SK-N-DZ (cell line): ENCODE data around the gene SAA1.
"Not testable (repeated sequence)": the region's sequence is repeated elsewhere in the genome, so short reads cannot be mapped to it uniquely, and the experiment has no call there.

ENCODE experiments used
- DNase-seq: peaks from one replicate; pipeline ENCODE4 v3.0.0-alpha.2; 2015; ENCODE audit warnings: low spot score

Gene SAA1

DNA sequence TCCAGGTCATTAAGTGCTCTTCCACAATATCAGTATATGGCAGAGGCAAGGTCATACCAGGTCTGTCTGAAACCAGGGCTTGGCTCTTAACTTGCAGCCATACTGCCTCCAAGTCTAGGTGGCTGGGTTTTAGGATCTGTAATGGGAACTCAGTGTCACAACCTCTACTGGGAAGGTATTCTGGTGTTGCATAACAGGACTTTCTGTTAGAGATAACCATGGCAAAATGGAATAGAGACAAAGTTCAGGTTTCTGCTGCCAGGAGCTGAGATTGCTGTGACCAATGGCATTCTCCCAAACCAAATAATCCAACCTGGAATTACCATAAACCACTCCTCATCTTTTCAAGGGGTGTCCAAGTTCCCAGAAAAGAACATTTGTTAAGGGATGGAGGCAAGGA is 6.8 kb upstream of the SAA1 start:
- DNase-seq = no peak

DNA sequence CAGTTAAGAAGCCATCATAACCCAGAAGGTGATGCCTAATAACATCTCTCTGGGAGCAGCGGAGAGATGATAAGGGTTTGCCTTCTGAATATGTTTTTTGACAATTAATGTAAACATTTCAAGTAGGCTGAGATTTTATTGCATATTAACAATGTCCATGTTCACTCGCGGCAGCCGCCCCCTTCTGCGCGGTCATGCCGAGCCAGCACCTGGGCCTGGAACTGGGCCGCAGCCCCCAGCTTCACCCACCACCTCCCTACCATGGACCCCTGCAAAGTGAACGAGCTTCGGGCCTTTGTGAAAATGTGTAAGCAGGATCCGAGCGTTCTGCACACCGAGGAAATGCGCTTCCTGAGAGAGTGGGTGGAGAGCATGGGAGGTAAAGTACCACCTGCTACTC is 4.3 kb upstream of the SAA1 start:
- DNase-seq = no peak

DNA sequence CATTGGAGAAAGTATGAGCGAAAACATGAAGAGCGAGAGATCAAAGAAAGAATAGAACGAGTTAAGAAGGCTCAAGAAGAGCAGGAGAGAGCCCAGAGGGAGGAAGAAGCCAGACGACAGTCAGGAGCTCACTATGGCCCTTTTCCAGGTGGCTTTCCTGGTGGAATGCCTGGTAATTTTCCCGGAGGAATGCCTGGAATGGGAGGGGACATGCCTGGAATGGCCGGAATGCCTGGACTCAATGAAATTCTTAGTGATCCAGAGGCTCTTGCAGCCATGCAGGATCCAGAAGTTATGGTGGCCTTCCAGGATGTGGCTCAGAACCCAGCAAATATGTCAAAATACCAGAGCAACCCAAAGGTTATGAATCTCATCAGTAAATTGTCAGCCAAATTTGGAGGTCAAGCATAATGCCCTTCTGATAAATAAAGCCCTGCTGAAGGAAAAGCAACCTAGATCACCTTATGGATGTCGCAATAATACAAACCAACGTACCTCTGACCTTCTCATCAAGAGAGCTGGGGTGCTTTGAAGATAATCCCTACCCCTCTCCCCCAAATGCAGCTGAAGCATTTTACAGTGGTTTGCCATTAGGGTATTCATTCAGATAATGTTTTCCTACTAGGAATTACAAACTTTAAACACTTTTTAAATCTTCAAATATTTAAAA is 3.2 kb upstream of the SAA1 start:
- not testable (repeated sequence) for DNase-seq

DNA sequence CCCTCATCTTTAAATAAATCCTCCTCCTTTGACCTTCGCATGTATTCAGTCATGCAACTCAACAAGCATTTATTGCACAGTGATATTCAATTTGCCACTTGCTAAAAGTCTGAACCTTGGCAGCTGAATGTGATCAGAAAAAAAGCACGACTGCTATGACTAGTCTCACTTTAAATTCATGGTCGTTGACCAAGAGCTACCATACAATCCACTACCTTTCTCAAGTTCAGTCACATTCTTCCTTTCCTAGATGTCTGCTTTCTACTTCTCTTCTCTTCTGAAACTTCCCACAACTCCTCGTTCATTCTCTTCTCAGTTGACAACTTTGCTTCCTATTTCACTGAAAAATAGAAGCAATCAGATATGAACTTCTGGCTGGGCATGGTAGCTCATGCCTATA is 2.0 kb upstream of the SAA1 start:
- no peak for DNase-seq

DNA sequence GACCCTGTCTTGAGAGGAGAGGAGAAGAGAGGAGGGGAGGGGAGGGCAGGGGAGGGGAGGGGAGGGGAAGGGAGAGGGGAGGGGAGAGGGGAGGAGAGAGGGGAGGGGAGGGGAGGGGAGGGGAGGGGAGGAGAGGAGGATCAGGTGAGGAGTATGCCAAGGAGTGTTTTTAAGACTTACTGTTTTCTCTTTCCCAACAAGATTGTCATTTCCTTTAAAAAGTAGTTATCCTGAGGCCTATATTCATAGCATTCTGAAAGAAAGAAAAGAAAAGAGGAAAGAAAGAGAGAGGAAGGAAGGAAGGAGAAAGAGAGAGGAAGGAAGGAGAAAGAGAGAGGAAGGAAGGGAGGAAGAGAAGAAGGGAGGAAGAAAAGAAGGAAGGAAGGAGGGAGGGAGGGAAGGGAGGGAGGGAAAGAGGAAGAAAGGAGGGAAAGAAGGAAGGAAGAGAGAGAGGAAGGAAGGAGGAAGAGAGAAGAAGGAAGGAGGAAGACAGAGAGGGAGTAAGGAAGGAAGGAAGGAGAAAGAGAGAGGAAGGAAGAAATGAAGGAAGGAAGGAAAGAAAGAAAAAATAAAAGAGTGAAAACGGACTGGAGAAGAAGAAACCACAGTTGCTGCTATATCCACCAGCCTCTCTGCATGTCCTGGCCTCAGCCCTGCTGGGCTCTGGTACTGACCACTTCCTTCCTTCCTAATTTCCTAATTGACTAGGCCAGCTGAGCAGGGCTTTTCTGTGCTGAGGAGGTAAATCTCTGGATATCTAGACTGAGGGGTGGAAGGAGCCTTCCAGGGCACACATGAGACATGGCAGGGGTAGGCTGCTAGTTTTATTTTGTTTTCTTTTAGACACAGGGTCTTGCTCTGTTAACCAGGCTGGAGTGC is 1.1 kb upstream of the SAA1 start:
- DNase-seq = no peak

DNA sequence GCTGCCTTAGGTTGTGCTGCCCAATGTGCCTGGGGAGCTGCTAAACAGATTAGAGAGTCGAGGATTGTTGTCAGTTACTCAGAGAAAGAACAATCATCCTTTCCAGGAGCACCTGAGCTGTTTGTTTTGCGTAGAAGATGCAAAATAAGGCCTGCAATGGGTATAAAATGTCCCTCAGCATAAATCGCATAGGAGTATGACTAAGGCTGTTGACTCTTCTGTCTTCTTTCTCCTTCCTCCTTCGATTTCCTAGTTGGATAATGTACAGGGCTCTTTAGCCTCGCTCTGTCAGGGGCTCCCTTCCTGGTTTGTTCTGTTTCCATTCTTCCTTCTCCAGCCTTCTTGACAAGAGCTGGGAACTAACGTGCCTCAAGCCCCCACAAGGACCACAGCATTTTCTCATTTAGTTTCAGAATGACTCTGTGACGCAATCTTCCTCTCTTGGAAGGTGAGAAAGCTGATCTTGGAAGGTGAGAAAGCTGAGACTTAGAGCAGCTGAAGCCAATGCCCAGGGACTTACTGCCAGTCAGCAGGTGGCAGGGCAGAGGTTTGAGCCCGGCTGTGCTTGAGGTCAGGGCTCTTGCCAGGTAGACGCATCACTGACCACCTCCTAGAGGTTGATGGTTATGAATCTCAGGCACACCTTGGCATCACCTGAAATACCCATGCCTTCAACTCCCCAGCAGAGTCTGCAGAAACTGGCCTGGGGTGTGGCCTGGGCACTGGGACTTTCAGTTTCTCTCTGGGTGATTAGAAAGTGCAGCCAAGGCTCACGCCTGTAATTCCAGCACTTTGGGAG is 1.5 kb downstream of the SAA1 start:
- not testable (repeated sequence) for DNase-seq

DNA sequence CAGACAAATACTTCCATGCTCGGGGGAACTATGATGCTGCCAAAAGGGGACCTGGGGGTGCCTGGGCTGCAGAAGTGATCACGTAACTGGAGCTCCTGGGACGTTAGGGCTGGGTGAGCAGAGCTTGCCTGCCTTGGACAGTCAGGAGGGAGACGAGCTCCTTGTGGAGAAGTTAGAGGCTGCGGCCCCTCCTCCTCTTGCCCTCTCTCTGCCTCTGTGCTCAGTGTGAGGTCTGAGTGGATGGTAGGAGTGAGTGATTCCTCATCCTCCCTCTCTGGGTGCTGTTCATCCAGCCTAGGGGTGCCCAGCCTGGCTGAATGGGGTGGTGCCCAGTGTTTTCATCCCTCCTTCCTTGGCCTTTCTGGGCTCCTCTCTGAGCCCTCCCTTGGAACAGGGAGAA is 3.2 kb downstream of the SAA1 start:
- not testable (repeated sequence) for DNase-seq

DNA sequence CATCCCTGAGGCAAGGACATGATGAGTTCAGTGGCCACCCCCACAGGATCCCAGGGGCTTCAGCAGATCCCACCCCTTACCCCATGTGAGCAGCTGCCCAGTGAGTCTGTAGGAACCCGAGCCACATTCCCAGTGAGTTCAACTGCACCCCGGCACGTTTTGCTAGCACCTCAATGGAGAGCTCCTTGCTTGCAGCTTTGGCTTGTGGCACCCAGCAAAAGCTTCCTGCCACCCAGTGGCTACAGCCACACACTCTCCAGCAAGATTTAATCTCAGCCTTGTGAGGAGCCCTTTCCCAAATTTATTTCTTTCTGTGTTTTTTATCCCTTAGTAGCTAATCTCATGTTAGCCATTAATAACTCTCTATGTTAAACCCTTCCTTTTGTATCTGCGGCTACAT is 4.0 kb downstream of the SAA1 start:
- no peak for DNase-seq

DNA sequence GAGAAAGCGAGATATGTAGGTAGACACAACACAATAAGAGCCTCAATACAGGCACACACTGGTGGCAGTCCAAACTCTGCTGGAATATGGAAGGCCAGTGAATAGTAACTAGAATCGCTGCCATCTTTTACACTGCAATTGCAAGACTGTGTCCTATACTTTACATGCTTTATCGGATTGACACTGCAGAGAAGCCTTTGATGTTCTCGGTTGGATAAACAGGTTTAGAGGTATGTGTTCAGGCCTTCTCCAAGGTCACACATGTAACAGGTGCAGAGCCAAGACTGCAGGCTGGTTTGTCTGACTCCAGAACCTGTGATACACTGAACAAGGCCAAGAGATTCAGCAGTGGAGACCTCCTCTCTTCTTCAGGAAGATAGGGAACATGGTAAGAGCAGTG is 5.1 kb downstream of the SAA1 start:
- DNase-seq = no peak

DNA sequence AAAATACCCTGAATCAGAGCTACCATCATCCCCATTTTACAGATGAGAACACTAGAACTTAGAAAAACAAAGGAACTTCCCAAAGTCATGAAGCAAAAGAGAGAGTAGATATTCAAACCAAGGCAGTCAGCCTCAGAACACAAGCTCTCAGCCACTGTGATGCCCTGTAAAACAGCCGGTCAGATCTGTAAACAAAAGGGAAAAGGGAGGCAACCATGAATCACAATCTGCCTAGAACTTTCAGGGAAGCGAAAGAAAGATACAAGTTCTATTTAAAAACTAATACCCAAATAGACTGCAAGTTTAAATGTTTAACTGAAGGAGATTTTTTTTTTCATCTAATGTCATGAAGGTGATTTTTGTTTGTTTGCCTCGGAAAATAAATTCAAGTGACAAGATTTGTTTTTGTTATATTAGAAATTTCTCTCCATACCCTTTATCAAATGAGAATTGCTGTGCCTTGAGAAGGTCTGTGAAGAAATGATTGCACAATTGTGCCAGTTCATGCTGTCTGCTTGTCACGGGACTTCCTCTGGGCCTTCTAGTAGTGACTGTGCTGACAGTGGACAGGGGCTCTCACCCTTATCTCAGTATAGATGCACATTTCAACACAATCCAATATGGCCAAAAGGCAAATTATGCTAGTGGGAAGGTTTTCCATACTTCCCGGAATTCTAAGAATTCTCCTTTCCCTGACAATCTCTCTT is 11.7 kb downstream of the SAA1 start:
- no peak for DNase-seq

DNA sequence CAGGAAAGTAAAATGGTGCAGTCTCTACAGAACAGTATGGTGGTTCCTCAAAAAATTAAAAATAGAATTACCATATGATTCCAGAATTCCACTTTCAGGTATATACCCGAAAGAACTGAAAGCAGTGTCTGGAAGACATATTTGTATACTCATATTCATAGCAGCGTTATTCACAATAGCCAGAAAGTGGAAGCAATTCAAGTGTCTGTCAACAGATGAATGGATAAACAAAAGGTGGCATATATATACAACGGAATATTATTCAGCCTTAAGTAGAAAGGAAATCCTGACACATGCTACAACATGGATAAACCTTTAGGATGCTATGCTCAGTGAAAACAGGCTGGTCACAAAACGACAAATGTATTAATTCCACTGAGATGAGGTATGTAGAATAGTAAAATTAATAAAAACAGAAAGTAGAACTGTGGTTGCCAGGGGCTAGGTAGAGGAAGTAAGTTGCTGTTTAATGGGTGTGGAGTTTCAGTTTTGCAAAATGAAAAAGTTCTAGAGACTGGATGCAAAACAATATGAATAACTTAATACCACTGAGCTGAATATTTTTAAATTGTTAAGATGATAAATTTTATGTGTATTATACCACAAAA is 14.5 kb downstream of the SAA1 start:
- DNase-seq = no peak

DNA sequence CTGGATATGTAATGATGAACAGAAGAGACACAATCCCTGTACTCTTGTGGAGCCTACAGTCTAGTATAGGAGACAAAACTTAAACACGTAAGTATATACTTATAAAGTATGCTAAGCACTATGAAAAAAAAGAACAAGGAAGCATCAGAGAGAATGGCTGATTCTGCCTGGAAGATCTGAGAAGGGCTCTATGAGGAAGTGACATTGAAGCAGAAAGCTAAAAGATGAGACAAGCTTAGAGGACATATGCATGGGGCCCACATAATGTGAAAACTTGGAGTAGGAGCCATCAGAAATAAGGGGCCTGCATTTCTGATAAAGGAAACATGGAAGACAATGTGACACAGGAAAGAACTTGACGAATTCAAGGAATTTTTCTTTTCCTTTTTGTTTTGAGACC is 16.6 kb downstream of the SAA1 start:
- no peak for DNase-seq

DNA sequence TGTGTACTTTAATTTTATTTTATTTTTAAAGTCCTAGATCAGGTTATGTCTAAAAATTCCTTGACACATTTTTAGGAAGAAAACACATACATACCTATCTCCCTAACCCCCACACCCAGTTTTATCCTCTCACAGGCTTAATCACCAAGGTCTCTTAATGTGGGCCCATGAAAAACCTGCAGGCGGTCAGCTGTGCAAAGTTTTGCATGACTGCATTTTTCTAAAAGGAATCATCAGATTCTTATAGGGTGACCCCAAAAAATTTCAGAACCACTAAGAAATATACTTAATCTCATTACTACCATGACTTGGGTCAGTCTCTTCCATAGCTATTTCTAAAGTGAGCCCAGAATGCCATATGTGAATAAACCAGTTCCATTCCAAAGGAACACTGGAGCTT is 19.8 kb downstream of the SAA1 start:
- no peak for DNase-seq

DNA sequence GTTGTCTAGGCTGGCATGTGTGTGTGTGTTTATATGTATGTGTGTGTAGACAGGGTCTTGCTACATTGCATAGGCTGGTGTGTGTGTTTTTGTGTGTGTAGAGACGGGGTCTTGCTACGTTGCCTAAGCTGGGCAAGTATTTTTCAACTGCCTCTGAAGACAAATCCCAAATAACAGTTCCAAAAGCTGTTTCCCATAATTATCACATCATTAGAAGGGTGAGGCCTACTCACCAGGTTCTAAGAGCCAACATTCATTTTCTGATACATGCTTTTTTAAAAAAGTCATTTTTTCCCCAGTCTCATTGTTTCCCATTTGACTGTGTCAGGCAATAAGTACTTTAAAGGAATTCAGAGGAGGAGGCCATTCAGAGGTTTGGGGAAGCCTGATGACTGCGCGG is 22.8 kb downstream of the SAA1 start:
- DNase-seq = no peak

DNA sequence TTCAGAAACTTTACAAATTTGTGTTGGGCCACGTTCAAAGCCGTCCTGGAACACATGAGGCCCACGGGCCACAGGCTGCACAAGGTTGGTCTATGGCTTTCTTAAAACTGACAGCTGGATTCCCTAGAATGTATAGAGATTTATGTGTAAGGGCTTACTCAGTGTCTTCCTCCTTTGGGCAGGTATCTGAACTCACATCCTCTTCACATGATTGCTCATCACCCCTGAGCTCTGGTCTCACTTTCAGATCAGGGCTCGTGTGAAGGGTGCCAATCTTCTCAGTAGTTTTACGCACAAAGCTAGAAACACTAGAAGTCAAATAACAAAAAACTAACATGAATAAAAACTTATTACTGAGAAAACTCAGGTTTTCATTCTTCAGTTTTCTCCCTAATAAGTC is 28.8 kb downstream of the SAA1 start:
- DNase-seq = no peak

DNA sequence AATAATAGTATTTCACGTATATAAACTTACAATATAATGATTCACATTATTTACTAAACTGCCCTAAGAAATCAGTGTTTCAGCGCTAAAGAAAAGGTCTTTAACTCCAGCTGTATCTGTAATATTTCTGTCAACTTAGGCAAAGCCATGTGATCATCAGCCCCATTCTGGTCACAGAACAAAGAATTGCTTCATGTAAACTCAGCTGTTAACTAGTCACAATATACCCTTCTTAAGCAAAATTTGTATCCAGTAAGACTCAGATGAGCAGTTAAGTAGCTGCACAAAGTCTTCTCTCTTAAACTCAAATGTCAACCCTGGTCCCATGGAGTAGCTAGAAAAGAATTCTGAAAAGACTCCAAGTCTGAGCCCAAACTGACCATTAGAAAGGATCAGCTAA is 29.3 kb downstream of the SAA1 start:
- no peak for DNase-seq

DNA sequence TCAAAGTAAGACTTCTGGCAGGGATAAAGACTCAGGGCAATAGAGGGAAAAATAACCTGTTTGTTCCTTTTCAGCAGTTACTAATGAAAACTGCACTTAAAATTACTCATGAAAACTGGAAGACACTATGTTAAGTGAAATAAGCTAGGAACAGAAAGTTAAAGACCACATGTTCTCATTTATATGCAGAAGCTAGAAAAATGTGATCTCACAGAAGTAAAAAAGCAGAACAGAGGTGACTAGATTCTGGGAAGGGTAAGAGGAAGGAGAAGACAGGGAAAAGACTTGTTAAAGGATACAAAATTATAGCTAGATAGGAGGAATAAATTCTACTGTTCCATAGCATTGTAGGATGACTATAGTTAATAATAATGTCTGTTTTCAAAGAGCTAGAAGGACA is 33.7 kb downstream of the SAA1 start:
- no peak for DNase-seq

DNA sequence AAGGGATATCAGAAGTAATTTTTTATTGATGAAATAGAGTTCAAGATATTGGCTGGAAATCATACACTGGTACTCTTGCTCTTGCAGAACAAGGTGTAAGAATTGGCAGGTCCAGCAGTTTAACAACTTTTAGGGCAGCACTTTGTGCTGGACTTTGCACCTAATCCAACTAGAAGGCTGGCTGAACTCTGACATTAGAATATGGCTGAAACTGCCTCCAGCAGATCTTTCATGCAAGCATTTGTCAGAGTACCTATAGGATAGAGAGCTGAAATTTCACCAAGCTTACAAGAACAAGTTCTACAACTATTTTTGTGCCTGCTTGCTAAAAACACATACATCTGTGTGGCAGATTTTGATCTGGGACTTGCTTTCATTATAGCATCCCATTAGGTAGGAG is 38.7 kb downstream of the SAA1 start:
- DNase-seq = no peak

DNA sequence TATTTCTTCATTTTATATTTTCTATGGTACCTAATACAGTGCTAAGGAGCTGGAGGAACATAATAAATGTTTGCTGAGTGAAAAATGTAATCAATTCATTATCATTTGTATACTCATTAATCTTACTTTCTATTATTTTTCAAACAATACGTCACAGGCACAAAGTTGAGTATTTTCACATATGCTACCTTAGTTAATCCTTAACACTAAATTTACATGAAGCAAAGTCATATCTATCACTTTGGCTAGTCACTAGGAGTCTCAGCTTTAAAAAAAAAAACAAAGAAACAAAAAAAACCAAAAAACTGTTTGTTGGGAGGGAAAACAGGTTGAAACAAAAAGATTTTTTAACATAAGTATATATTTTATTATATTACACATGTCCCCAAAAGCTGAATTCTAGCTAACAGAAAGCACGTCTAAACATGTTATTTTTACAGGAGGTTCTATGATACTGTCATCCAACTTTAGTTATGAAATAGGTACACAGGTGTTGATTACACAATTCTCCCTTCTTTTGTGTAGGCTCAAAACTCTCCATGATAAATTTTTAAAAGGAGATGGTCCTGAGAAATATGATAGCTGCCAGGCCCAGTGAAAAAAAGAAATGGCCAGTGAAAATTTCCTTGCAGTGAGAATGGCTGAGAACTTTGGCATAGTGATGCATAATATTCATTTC is 41.5 kb downstream of the SAA1 start:
- DNase-seq = no peak

DNA sequence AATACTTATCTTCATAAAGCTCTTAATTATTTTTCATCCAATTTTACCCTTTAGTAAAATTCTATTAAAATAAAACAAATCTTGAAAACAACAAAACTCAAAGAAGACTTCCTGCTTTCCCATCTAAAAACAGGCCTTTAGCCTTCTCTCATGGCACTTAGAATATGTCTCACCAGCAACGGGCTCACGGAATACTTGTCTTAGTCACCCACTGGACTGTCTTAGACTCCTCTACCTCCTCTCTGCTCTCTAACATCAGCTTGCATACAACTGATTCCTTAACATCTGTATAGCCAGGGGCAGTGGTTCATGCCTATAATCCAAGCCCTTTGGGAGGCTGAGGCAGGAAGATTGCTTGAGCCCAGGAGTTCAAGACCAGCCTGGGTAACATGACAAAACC is 42.2 kb downstream of the SAA1 start:
- no peak for DNase-seq

DNA sequence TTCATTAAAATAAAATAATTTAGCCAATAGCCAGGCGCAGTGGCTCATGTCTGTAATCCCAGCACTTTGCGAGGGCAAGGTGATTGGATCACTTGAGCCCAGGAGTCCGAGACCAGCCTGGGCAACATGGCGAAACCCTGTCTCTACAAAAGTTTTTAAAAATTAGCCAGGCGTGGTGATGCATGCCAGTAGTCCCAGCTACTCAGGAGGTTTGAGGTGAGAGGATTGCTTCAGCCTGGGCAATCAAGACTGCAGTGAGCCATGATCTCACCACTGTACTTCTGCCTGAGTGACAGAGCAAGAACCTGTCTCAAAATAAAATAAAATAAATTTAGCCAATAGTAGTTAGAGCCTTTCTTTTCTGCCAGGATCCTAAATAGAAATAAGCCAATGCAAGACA is 43.6 kb downstream of the SAA1 start:
- DNase-seq = no peak
